Epithelial cell of esophagus (primary cell): ENCODE data around the gene ULK4.

Experiments used
- DNase-seq: peaks from one replicate; pipeline ENCODE4 v3.0.0; 2010; ENCODE audit warnings: low read depth
- H3K4me3 ChIP-seq: 2 replicates; pipeline ENCODE4 v1.5.1; 2011; ENCODE audit warnings: mild to moderate bottlenecking, low read length, control low read depth
- CTCF ChIP-seq: IDR thresholded peaks from 2 replicates; pipeline ENCODE4 v1.5.1; 2011; ENCODE audit warnings: low read depth, mild to moderate bottlenecking, low read length, control low read depth, inconsistent platforms; ENCODE audit not compliant: insufficient read depth; ENCODE audit errors: missing control alignments

ULK4 gene

GRCh38 chr3:41498847-41499246 is 463.1 kb downstream of the ULK4 start:
- DNase-seq: no peak
- no peak overlapping the region for H3K4me3 ChIP-seq
- TF ChIP-seq CTCF: no peak

- no peak for TF ChIP-seq CTCF
- DNase-seq: no peak
- no peak overlapping the region for H3K4me3 ChIP-seq
Observed at GRCh38 chr3:41490360-41490759, 471.5 kb downstream of the ULK4 start.

- no peak for DNase-seq
- no peak for TF ChIP-seq CTCF
Observed at GRCh38 chr3:41489231-41489630, 472.7 kb downstream of the ULK4 start.

GRCh38 chr3:41488501-41488900 is 473.4 kb downstream of the ULK4 start:
- H3K4me3 ChIP-seq: no peak overlapping the region
- TF ChIP-seq CTCF: no peak
- DNase-seq: no peak

More at GRCh38 chr3:41489231-41489630, 472.7 kb downstream of the ULK4 start:
- H3K4me3 ChIP-seq: no peak overlapping the region

GRCh38 chr3:41485484-41485883 is 476.4 kb downstream of the ULK4 start:
- H3K4me3 ChIP-seq: no peak overlapping the region
- DNase-seq: no peak
- no peak for TF ChIP-seq CTCF

GRCh38 chr3:41482134-41482533 is 479.8 kb downstream of the ULK4 start:
- no peak overlapping the region for H3K4me3 ChIP-seq
- TF ChIP-seq CTCF: no peak
- DNase-seq: no peak

- no peak overlapping the region for H3K4me3 ChIP-seq
- no peak for TF ChIP-seq CTCF
- no peak for DNase-seq
Observed at GRCh38 chr3:41478278-41478677, 483.6 kb downstream of the ULK4 start.
